HL-60 (cell line): Measurements from ENCODE around the gene CCPG1.

Experiments used
- DNase-seq, 2 experiments: peaks; one replicate each; pipeline ENCODE4 v3.0.0-alpha.2; 2010 to 2020; ENCODE audit warnings: low read depth in 1 of 2, low spot score in 1 of 2
- H3K27ac ChIP-seq: fragments of 250-450 bp; sonication (Bioruptor Pico); replicated peaks from 2 replicates; pipeline ENCODE4 v1.5.1; 2020; ENCODE audit warnings: mild to moderate bottlenecking, moderate library complexity
- H3K27me3 ChIP-seq: fragments of 250-450 bp; sonication (Bioruptor Pico); 2 replicates; pipeline ENCODE4 v1.5.1; 2021; ENCODE audit warnings: mild to moderate bottlenecking, moderate library complexity; ENCODE audit not compliant: insufficient read depth, poor library complexity, severe bottlenecking
- H3K4me3 ChIP-seq: replicated peaks from 2 replicates; pipeline ENCODE4 v1.5.1; 2011; ENCODE audit warnings: mild to moderate bottlenecking, control low read depth, low read length; ENCODE audit not compliant: insufficient read depth
- GABPA ChIP-seq: IDR thresholded peaks from 2 replicates; pipeline ENCODE4 v1.6.1; 2012; ENCODE audit warnings: low read depth
- POLR2AphosphoS5 ChIP-seq: IDR thresholded peaks from 2 replicates; pipeline ENCODE4 v1.6.1; 2012; ENCODE audit warnings: low read depth
- SPI1 ChIP-seq: IDR thresholded peaks from 2 replicates; pipeline ENCODE4 v1.6.1; 2012; ENCODE audit warnings: low read depth, mild to moderate bottlenecking, borderline replicate concordance
- TF ChIP-seq, protein P1 (sequence below): IDR thresholded peaks from 2 replicates; pipeline ENCODE4 v1.6.1; 2012; ENCODE audit warnings: low read depth; ENCODE audit not compliant: insufficient replicate concordance
- TF ChIP-seq, protein P2 (sequence below): IDR thresholded peaks from one replicate; pipeline ENCODE4 v1.5.1; 2011; ENCODE audit warnings: low read length, control low read depth, inconsistent platforms; ENCODE audit not compliant: insufficient read depth

The CCPG1 gene

DNA sequence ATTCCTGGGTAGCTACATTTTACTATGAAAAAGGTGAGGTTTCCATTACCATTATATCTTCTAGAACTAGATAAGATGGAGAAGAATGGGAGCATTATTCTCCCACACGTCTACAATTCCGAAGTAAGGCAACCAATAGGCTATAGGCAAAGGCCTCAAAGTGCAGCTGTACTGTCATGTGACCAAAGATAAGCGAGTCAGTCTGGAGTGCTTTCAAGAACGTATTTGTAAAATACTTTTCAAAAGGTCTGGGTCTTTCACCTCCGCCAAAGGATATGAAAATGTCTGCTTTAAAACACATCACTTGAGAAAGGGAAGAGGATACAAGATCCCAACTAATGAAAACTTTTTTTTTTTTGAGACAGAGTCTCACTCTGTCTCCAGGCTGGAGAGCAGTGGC lies 9.9 kb downstream of the CCPG1 start:
- no peak for DNase-seq
- H3K27ac ChIP-seq = no peak overlapping the region

DNA sequence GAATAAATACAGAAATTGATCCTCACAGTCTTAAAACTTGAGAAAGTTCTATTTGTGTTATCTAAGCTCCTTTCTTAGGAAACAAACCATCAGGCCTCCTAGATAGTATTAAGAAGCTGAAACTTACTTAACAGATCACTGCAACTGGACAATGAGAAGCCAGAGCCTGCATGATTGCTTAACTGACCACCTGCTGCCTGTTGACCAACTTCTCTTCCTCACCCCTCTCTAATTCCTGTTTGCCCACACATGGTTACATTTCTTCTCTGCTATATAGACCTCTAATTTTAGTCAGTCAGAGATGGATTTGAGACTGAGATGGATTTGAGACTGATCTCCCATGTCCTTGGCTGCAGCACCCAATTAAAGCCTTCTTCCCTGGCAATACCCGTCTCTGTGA lies 13.5 kb downstream of the CCPG1 start:
- H3K4me3 ChIP-seq = no peak overlapping the region
- H3K27me3 ChIP-seq = no peaks in the 10 kb centered on the region
- peak overlapping the region; percentile 70 for H3K27ac ChIP-seq
- peak; percentile 60 to 83 for DNase-seq
- peak; percentile 70 for TF ChIP-seq POLR2AphosphoS5
- peak; percentile 20; the same call in 1 of the 2 replicates for TF ChIP-seq SPI1
- TF ChIP-seq, protein P1, sequence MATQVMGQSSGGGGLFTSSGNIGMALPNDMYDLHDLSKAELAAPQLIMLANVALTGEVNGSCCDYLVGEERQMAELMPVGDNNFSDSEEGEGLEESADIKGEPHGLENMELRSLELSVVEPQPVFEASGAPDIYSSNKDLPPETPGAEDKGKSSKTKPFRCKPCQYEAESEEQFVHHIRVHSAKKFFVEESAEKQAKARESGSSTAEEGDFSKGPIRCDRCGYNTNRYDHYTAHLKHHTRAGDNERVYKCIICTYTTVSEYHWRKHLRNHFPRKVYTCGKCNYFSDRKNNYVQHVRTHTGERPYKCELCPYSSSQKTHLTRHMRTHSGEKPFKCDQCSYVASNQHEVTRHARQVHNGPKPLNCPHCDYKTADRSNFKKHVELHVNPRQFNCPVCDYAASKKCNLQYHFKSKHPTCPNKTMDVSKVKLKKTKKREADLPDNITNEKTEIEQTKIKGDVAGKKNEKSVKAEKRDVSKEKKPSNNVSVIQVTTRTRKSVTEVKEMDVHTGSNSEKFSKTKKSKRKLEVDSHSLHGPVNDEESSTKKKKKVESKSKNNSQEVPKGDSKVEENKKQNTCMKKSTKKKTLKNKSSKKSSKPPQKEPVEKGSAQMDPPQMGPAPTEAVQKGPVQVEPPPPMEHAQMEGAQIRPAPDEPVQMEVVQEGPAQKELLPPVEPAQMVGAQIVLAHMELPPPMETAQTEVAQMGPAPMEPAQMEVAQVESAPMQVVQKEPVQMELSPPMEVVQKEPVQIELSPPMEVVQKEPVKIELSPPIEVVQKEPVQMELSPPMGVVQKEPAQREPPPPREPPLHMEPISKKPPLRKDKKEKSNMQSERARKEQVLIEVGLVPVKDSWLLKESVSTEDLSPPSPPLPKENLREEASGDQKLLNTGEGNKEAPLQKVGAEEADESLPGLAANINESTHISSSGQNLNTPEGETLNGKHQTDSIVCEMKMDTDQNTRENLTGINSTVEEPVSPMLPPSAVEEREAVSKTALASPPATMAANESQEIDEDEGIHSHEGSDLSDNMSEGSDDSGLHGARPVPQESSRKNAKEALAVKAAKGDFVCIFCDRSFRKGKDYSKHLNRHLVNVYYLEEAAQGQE = no peak

More for the DNA sequence above, 9.9 kb downstream of the CCPG1 start:
- TF ChIP-seq SPI1 (no peak), GABPA (no peak), POLR2AphosphoS5 (no peak)
- TF ChIP-seq, protein P2, sequence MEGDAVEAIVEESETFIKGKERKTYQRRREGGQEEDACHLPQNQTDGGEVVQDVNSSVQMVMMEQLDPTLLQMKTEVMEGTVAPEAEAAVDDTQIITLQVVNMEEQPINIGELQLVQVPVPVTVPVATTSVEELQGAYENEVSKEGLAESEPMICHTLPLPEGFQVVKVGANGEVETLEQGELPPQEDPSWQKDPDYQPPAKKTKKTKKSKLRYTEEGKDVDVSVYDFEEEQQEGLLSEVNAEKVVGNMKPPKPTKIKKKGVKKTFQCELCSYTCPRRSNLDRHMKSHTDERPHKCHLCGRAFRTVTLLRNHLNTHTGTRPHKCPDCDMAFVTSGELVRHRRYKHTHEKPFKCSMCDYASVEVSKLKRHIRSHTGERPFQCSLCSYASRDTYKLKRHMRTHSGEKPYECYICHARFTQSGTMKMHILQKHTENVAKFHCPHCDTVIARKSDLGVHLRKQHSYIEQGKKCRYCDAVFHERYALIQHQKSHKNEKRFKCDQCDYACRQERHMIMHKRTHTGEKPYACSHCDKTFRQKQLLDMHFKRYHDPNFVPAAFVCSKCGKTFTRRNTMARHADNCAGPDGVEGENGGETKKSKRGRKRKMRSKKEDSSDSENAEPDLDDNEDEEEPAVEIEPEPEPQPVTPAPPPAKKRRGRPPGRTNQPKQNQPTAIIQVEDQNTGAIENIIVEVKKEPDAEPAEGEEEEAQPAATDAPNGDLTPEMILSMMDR = no peak
- TF ChIP-seq, protein P1 = no peak
- no peak overlapping the region for H3K4me3 ChIP-seq
- no peaks in the 10 kb centered on the region for H3K27me3 ChIP-seq

DNA sequence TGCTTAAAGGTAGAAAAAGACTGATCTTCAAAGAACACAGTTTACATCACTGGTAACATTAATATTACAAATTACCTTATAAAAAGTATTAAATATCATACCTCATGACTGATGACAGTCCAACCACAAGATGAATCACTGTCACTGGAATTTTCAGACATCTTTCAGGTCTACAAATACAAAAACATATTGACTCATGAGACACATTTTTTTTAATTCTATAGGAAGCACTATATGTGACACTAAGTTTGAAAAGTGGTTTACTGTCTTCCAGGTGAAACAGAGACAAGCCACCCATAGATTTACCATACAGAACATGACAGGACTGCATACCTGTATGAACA lies 18.9 kb downstream of the CCPG1 start:
- no peak for TF ChIP-seq POLR2AphosphoS5
- Histone ChIP-seq H3K27me3 (no peaks in the 10 kb centered on the region), H3K4me3 (no peak overlapping the region), H3K27ac (no peak overlapping the region)
- no peak for DNase-seq

DNA sequence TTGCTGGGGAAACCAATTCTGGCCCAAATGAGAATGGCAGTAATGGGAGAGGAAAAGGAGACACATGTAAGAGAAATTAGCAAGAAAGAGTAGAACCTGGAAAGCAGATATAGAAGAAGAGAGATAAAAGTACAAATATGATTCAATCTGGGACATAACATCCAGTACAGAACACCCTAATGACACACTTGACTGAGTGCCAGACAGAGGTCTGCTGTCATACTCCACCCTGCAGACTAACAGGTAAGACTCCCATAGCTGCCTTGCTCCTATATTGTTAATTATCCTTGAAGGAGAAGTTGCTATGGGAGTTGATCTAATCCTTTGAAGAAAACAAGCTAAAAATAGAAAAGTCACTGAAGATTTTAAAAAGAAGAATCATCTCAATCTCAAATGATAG lies 21.1 kb downstream of the CCPG1 start:
- Histone ChIP-seq H3K27ac (no peak overlapping the region), H3K27me3 (no peaks in the 10 kb centered on the region), H3K4me3 (no peak overlapping the region)
- TF ChIP-seq SPI1 = no peak
- TF ChIP-seq GABPA = no peak
- no peak for TF ChIP-seq POLR2AphosphoS5
- TF ChIP-seq, protein P2 = no peak
- TF ChIP-seq, protein P1 = no peak
- no peak for DNase-seq
